Measurements from ENCODE around the gene SLC25A10. TPM values are rescaled to one million over a fixed set of nuclear protein-coding genes. Genes with fewer than 3 reads are reported as not detected.

The SLC25A10 gene
- total RNA-seq, 1 experiment from 2014 or later: 30.9 TPM

DNA sequence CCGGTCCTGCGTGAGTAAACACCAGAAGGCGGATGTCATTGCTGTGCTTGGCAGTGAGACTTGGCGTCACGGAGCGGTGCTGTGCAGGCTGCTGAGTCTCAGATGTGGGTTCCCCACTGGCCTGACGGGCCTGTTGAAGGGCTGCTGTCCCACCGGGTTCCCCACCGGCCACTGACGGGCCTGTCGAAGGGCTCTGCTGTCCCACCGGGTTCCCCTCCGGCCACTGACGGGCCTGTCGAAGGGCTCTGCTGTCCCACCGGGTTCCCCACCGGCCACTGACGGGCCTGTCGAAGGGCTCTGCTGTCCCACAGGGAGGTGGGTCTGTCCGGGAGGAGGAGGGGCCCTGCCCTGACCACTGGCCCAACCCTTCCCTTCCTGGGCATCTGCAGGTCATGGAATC lies 25.5 kb upstream of the SLC25A10 start:
- H3K27ac Mint-ChIP-seq: no peak overlapping the region
- WGBS (ENCODE audit: extremely low coverage, insufficient read length, low lambda C conversion rate): no CpG with 5 or more reads among the region's 20 CpGs
- H2BK20ac ChIP-seq (ENCODE audit: low read depth, low read length, poor library complexity, severe bottlenecking): no peak overlapping the region
- H4K20me1 ChIP-seq (ENCODE audit: control insufficient read depth, insufficient read depth, insufficient read length): no peaks in the 10 kb centered on the region
- H3K79me2 ChIP-seq (ENCODE audit: insufficient read depth, low read length): peaks cover 11% of the 10 kb centered on the region; the same call in 1 of the 2 replicates
- H2BK120ac ChIP-seq (ENCODE audit: low read depth, low read length, poor library complexity, severe bottlenecking): no peak overlapping the region
- H4K8ac ChIP-seq (replicated peaks; ENCODE audit: insufficient read length, low read depth, low read length): no peak overlapping the region
- H3K4ac ChIP-seq (ENCODE audit: low read depth, low read length): no peak overlapping the region
- no peak overlapping the region for H3K14ac ChIP-seq (ENCODE audit: insufficient read depth, low read length)
- no peak overlapping the region for H2AK5ac ChIP-seq (ENCODE audit: insufficient read length, low read length)
- no peaks in the 10 kb centered on the region for H3K4me1 ChIP-seq (ENCODE audit: insufficient read depth, low read length)
- H3K27ac ChIP-seq (ENCODE audit: insufficient read length, low read depth, low read length): no peak overlapping the region
- H3K27me3 Mint-ChIP-seq (ENCODE audit: low read depth): no peaks in the 10 kb centered on the region
- H3K4me1 Mint-ChIP-seq: peaks cover 14 to 20% of the 10 kb centered on the region in 2 experiments
- no peak overlapping the region for H2BK15ac ChIP-seq (ENCODE audit: low read depth, low read length)
- H3K4me2 ChIP-seq (ENCODE audit: insufficient read depth, insufficient read length, low read length): no peak overlapping the region
- H4K91ac ChIP-seq (ENCODE audit: insufficient read length, low read depth, low read length): no peak overlapping the region
- no peak overlapping the region for H2BK12ac ChIP-seq (ENCODE audit: insufficient read length, low read depth, low read length)
- H3K9me3 Mint-ChIP-seq: no peaks in the 10 kb centered on the region
- H2AFZ ChIP-seq (ENCODE audit: low read length): no peak overlapping the region
- no peak overlapping the region for H3K18ac ChIP-seq (ENCODE audit: insufficient read length, low read depth, low read length)
- peaks cover 10% of the 10 kb centered on the region for H3K23me2 ChIP-seq (ENCODE audit: insufficient read length, low read depth, low read length, poor library complexity, severe bottlenecking)
- peaks cover 29 to 57% (median 57%) of the 10 kb centered on the region in 3 experiments for H3K36me3 Mint-ChIP-seq (ENCODE audit: insufficient read depth in 1 of 3, low read depth in 3 of 3)
- TF ChIP-seq, protein P1, sequence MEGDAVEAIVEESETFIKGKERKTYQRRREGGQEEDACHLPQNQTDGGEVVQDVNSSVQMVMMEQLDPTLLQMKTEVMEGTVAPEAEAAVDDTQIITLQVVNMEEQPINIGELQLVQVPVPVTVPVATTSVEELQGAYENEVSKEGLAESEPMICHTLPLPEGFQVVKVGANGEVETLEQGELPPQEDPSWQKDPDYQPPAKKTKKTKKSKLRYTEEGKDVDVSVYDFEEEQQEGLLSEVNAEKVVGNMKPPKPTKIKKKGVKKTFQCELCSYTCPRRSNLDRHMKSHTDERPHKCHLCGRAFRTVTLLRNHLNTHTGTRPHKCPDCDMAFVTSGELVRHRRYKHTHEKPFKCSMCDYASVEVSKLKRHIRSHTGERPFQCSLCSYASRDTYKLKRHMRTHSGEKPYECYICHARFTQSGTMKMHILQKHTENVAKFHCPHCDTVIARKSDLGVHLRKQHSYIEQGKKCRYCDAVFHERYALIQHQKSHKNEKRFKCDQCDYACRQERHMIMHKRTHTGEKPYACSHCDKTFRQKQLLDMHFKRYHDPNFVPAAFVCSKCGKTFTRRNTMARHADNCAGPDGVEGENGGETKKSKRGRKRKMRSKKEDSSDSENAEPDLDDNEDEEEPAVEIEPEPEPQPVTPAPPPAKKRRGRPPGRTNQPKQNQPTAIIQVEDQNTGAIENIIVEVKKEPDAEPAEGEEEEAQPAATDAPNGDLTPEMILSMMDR (conservative IDR thresholded peaks at IDR 0.05): no peak
- H3K79me1 ChIP-seq (ENCODE audit: insufficient read depth, low read depth, low read length, poor library complexity, severe bottlenecking): peaks cover 8% of the 10 kb centered on the region
- H3K9me3 ChIP-seq (ENCODE audit: control insufficient read depth, low read depth, low read length): no peaks in the 10 kb centered on the region
- no peak overlapping the region for H3K23ac ChIP-seq (ENCODE audit: insufficient read length, low read depth, low read length)
- H3K27me3 ChIP-seq (ENCODE audit: insufficient read depth, low read length): no peaks in the 10 kb centered on the region
- H4K5ac ChIP-seq (ENCODE audit: insufficient read length, low read depth, low read length): no peak overlapping the region
- H3K56ac ChIP-seq (ENCODE audit: insufficient read length, low read depth, low read length): no peak overlapping the region
- H2BK5ac ChIP-seq (ENCODE audit: insufficient read length, low read length): no peak overlapping the region
- H3K4me3 Mint-ChIP-seq: 0 out of 5 replicates have a peak overlapping the region, but pooled peaks of 1 of the 2 experiments have one; percentile 20
- no peak for DNase-seq
- no peak overlapping the region for H3K9ac ChIP-seq (ENCODE audit: extremely low read depth, insufficient read length, low read length)
- H3T11ph ChIP-seq (ENCODE audit: low read length): no peak overlapping the region
